Thoracic aorta (tissue), 2 donors: ENCODE results near the gene SNAP47. TPM values are rescaled to one million over a fixed set of nuclear protein-coding genes. Genes with fewer than 3 reads are reported as not detected.

Experiments used
- ATAC-seq: fragments of 150-250 bp; one replicate; pipeline ENCODE4 v1.8.0; 2017; ENCODE audit warnings: low read depth; ENCODE audit not compliant: insufficient number of reproducible peaks, low FRiP score
- DNase-seq: peaks from one replicate; pipeline ENCODE4 v3.0.0-alpha.2; 2020; ENCODE audit warnings: low spot score
- H3K27ac ChIP-seq, 2 donors: fragments of 200-600 bp; sonication (generic); 1 replicate in 1 of 2; 2 replicates in 1 of 2; pipeline ENCODE4 v1.5.1; 2016; ENCODE audit warnings: mild to moderate bottlenecking in 2 of 2, moderate library complexity in 2 of 2
- H3K27me3 ChIP-seq: fragments of 200-600 bp; sonication (generic); replicated peaks from 2 replicates; pipeline ENCODE4 v1.6.0; 2016; ENCODE audit warnings: mild to moderate bottlenecking; ENCODE audit not compliant: insufficient read depth
- H3K36me3 ChIP-seq: fragments of 200-600 bp; sonication (generic); one replicate; pipeline ENCODE4 v1.5.1; 2016
- H3K4me1 ChIP-seq, 2 donors: fragments of 200-600 bp; sonication (generic); 1 replicate in 1 of 2; 2 replicates in 1 of 2; pipeline versions ENCODE4 v1.5.1 to v1.6.0; 2016; ENCODE audit warnings: low read depth in 2 of 2, mild to moderate bottlenecking in 1 of 2; ENCODE audit not compliant: control insufficient read depth in 1 of 2
- H3K4me3 ChIP-seq: fragments of 200-600 bp; sonication (generic); 2 replicates; pipeline ENCODE4 v1.5.1; 2016; ENCODE audit warnings: mild to moderate bottlenecking
- H3K9me3 ChIP-seq: fragments of 200-600 bp; sonication (generic); 2 replicates; pipeline ENCODE4 v1.5.1; 2016
- CTCF ChIP-seq: fragments of 200-600 bp; sonication (generic); IDR thresholded peaks from one replicate; pipeline ENCODE4 v1.5.1; 2019; ENCODE audit warnings: antibody characterized with exemption
- total RNA-seq, 2 donors: library from RNA; depleted of rRNA; stranded (reverse); fragments of >200 nt; gene quantifications; one replicate each; pipeline versions ENCODE4 v1.1.0 to v1.2.3, GENCODE V29; 2016

SNAP47 gene
- total RNA-seq, 2 donors from 2014 or later = 26.3 to 42.4 TPM

GRCh38 chr1:227813962-227814361 is 78.7 kb downstream of the SNAP47 start:
- no peaks in the 10 kb centered on the region for H3K4me1 ChIP-seq
- no peak overlapping the region for H3K27ac ChIP-seq
- H3K4me3 ChIP-seq = no peak overlapping the region
- DNase-seq (no peak), ATAC-seq (no peak)
- H3K9me3 ChIP-seq = peaks cover 8% of the 10 kb centered on the region
- H3K36me3 ChIP-seq = no peaks in the 10 kb centered on the region
- no peak for TF ChIP-seq CTCF
- no peaks in the 10 kb centered on the region for H3K27me3 ChIP-seq

DNA sequence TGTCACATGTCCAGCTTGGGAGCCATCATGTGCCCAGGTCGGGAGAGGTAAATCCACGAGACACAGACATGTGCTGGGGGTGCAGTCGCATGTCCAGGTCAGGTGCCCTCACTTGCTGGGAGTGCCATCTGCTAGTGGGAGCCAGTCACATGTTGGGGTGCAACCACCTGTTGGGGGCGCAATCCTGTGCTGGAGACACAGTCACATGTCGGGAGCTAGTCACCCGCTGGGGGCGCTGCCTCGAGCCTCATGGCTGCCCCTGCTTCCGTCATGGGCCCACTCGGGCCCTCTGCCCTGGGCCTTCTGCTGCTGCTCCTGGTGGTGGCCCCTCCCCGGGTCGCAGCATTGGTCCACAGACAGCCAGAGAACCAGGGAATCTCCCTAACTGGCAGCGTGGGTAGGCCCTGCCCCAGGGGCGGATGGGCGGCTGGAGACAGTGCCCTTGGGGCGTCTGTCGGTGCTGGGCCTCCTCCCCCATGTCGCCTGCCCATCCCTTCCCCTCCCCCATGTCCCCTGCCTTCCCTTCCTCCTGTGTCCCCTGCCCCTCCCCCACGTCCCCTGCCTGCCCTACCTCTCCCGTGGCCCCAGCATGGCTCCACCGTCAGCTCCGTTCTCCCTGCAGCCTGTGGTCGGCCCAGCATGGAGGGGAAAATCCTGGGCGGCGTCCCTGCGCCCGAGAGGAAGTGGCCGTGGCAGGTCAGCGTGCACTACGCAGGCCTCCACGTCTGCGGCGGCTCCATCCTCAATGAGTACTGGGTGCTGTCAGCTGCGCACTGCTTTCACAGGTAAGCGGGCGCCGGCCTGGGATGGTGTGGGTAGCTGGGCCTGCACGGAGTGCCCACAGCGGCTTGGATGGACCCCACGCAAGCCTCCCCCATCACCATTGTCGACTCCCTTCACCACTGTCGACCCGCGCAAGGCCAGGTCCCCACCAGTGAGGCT is 80.5 kb downstream of the SNAP47 start, which contains the start of gene PRSS38:
Gene PRSS38, plus strand, starts transcription at position 208 of the 942 bp plus-strand sequence. Its CDS starts 42 bp downstream, at position 250.
- H3K27ac ChIP-seq = no peak within 1 kb of the TSS
- H3K9me3 ChIP-seq = peaks cover 8% of the 10 kb centered on the region
- H3K27me3 ChIP-seq = no peaks in the 10 kb centered on the region
- TF ChIP-seq CTCF = no peak
- no peak within 1 kb of the TSS for H3K4me3 ChIP-seq
- no peaks in the 10 kb centered on the region for H3K36me3 ChIP-seq
- no peaks in the 10 kb centered on the region for H3K4me1 ChIP-seq
- no peak for DNase-seq
- no peak for ATAC-seq

- H3K36me3 ChIP-seq = no peaks in the 10 kb centered on the region
- H3K4me3 ChIP-seq = no peak overlapping the region
- H3K4me1 ChIP-seq = no peaks in the 10 kb centered on the region
- DNase-seq = no peak
- peaks cover 8% of the 10 kb centered on the region for H3K9me3 ChIP-seq
- no peak overlapping the region for H3K27ac ChIP-seq
- no peak for TF ChIP-seq CTCF
- no peaks in the 10 kb centered on the region for H3K27me3 ChIP-seq
- ATAC-seq = no peak
Measured at GRCh38 chr1:227816750-227817446, 81.7 kb downstream of the SNAP47 start.

- no peak for ATAC-seq
Measured at GRCh38 chr1:227823537-227823936, 88.3 kb downstream of the SNAP47 start.

More at GRCh38 chr1:227823537-227823936, 88.3 kb downstream of the SNAP47 start:
- no peak for TF ChIP-seq CTCF
- DNase-seq = no peak
- Histone ChIP-seq H3K9me3 (no peaks in the 10 kb centered on the region), H3K27ac (no peak overlapping the region), H3K4me1 (no peaks in the 10 kb centered on the region), H3K36me3 (no peaks in the 10 kb centered on the region), H3K4me3 (no peak overlapping the region), H3K27me3 (no peaks in the 10 kb centered on the region)
